GM12878 (cell line): Measurements from ENCODE around the gene TAS2R30. TPM values are rescaled to one million over a fixed set of nuclear protein-coding genes. Genes with fewer than 3 reads are reported as not detected.

Experiments used
- ATAC-seq: fragments of 200-7000 bp; cut with Tn5 transposase; 3 replicates; pipeline ENCODE4 v1.9.1; 2020; ENCODE audit warnings: mild to moderate bottlenecking, moderate library complexity
- BruUV-seq: library from RNA; stranded (reverse); fragments of 400-500 nt; replicated peaks from 2 replicates; lab custom pipeline; 2021; lab: Mats Ljungman, UMichigan
- CTCF ChIA-PET: fragments of 300-600 bp; sonication (Branson Sonifier 250); formaldehyde crosslinking; extraction: SDS; loops from one replicate; lab custom pipeline; 2021; ENCODE audit warnings: inconsistent platforms; lab: Yijun Ruan, JAX
- POLR2A ChIA-PET: fragments of 350-600 bp; formaldehyde crosslinking; extraction: SDS; loops from one replicate; lab custom pipeline; 2021; ENCODE audit warnings: inconsistent platforms; lab: Charles Lee
- RAD21 ChIA-PET: fragments of 300-600 bp; sonication (Branson Sonifier 250); formaldehyde crosslinking; loops from one replicate; lab custom pipeline; 2023; ENCODE audit warnings: antibody characterized with exemption; ENCODE audit not compliant: unreplicated experiment; lab: Charles Lee
- SMC1A ChIA-PET: fragments of 300-600 bp; sonication (Branson Sonifier 250); formaldehyde crosslinking; loops from one replicate; lab custom pipeline; 2023; ENCODE audit not compliant: unreplicated experiment, uncharacterized antibody; lab: Charles Lee
- DNase-seq: peaks from one replicate; pipeline ENCODE4 v3.0.0-alpha.2; 2011; ENCODE audit warnings: low read depth, low spot score
- FAIRE-seq: peaks from 3 replicates; lab custom pipeline; 2011; peaks lifted over from hg19 to GRCh38; lab: Jason Lieb, UNC
- H2AFZ ChIP-seq: 2 replicates; pipeline ENCODE4 v1.6.0; 2011; ENCODE audit warnings: low read depth, low read length, control low read depth; ENCODE audit not compliant: control insufficient read depth
- H3K27ac ChIP-seq: 2 replicates; pipeline ENCODE4 v1.5.1; 2011; ENCODE audit warnings: control low read depth; ENCODE audit not compliant: control insufficient read depth, insufficient read depth
- H3K27me3 ChIP-seq, 2 experiments: replicated peaks in 1 of 2; 2 replicates each; pipeline versions ENCODE4 v1.6.0 to v1.6.1; 2011; ENCODE audit warnings: low read length in 1 of 2; ENCODE audit not compliant: control insufficient read depth in 2 of 2, insufficient read depth in 2 of 2
- H3K36me3 ChIP-seq, 2 experiments: 2 replicates each; pipeline ENCODE4 v1.5.1; 2011; ENCODE audit warnings: low read length in 1 of 2; ENCODE audit not compliant: control insufficient read depth in 2 of 2, insufficient read depth in 2 of 2
- H3K4me1 ChIP-seq: 2 replicates; pipeline ENCODE4 v1.6.1; 2011; ENCODE audit warnings: mild to moderate bottlenecking, low read length, moderate library complexity, mixed read lengths; ENCODE audit not compliant: control insufficient read depth, insufficient read depth
- H3K4me2 ChIP-seq: 2 replicates; pipeline ENCODE4 v1.6.0; 2011; ENCODE audit warnings: control low read depth; ENCODE audit not compliant: control insufficient read depth, insufficient read depth
- H3K4me3 ChIP-seq: fragments of 200-600 bp; sonication (generic); 2 replicates; pipeline ENCODE4 v1.5.1; 2016
- H3K79me2 ChIP-seq: 2 replicates; pipeline ENCODE4 v1.6.0; 2011; ENCODE audit warnings: low read length; ENCODE audit not compliant: control insufficient read depth, insufficient read depth
- H3K9ac ChIP-seq: 2 replicates; pipeline ENCODE4 v1.8.0; 2011; ENCODE audit warnings: low read length, control low read depth, mixed read lengths; ENCODE audit not compliant: control insufficient read depth, insufficient read depth
- H3K9me3 ChIP-seq: replicated peaks from 3 replicates; pipeline ENCODE4 v1.5.1; 2011; ENCODE audit warnings: mild to moderate bottlenecking, low read length; ENCODE audit not compliant: control insufficient read depth, insufficient read depth
- H4K20me1 ChIP-seq: 2 replicates; pipeline ENCODE4 v1.6.0; 2011; ENCODE audit not compliant: control insufficient read depth, insufficient read depth
- ATF7 ChIP-seq: fragments of 450-650 bp; IDR thresholded peaks from 2 replicates; pipeline ENCODE4 v1.6.1; 2016; ENCODE audit warnings: low read depth, mild to moderate bottlenecking
- CHD2 ChIP-seq: IDR thresholded peaks from 2 replicates; pipeline ENCODE4 v1.6.1; 2011; ENCODE audit warnings: low read depth, low read length, improper control_type of control experiment, borderline replicate concordance
- CREM ChIP-seq: IDR thresholded peaks from 2 replicates; pipeline ENCODE4 v1.6.1; 2014; ENCODE audit warnings: antibody characterized with exemption, low read depth
- KDM1A ChIP-seq: fragments of 200-600 bp; sonication (generic); IDR thresholded peaks from 2 replicates; pipeline ENCODE4 v1.6.1; 2016; ENCODE audit warnings: borderline replicate concordance
- WGBS: methylation state at CpG from one replicate; pipeline ENCODE4 v1.1.6; 2016; ENCODE audit warnings: low lambda C conversion rate; ENCODE audit not compliant: insufficient replicate concordance, insufficient coverage; ENCODE audit errors: missing lambda C conversion rate; 5-methylcytosine and 5-hydroxymethylcytosine counted together
- in situ Hi-C: fragments of 300-500 bp; cut with MboI; formaldehyde crosslinking; loops from 9 replicates; pipeline ENCODE4 v1.14.3; 2018; ENCODE audit warnings: mixed read lengths
- intact Hi-C: fragments of 100-400 bp; cut with micrococcal nuclease; formaldehyde crosslinking; loops from one replicate; pipeline ENCODE4 v1.14.2; 2022; ENCODE audit not compliant: unreplicated experiment
- polyA plus RNA-seq, 11 experiments: library from polyadenylated mRNA; depleted of rRNA in 4 of 11; unstranded in 6 of 11; stranded (reverse) in 5 of 11; fragments of >200 nt; fragmentation: Nextera tagmentation in 4 of 11; fragmentation: Illumina TruSeq in 1 of 11; extraction: Ambion mirVana in 4 of 11; extraction: Trizol in 1 of 11; gene quantifications; 1 replicate in 1 of 11; 2 replicates in 10 of 11; pipeline versions ENCODE4 v1.2.1 to v1.2.3, GENCODE V29; 2011 to 2016; ENCODE audit warnings: inconsistent platforms in 2 of 11, missing spikeins in 2 of 11, low read depth in 1 of 11
- total RNA-seq, 4 experiments: library from RNA; depleted of rRNA in 3 of 4; stranded (reverse); fragments of >200 nt in 3 of 4; fragmentation: Illumina TruSeq in 1 of 4; extraction: Trizol in 1 of 4; gene quantifications; 2 replicates each; pipeline versions ENCODE4 v1.2.1 to v1.2.3, GENCODE V29; 2013 to 2021
- TF ChIP-seq, protein P1 (sequence below): fragments of 450-650 bp; IDR thresholded peaks from 2 replicates; pipeline ENCODE4 v1.6.1; 2014; ENCODE audit warnings: mild to moderate bottlenecking
- TF ChIP-seq, protein P2 (sequence below): fragments of 450-650 bp; IDR thresholded peaks from 2 replicates; pipeline ENCODE4 v1.6.1; 2017; ENCODE audit warnings: low read depth, mild to moderate bottlenecking, moderate library complexity

TAS2R30 gene
- total and polyA plus RNA-seq, 10 of the 15 experiments (the other 5 are each of a cell fraction or from before 2014, with no cell fraction given): 0.09 to 5.9 (median 0.54) TPM; not detected in 3

DNA sequence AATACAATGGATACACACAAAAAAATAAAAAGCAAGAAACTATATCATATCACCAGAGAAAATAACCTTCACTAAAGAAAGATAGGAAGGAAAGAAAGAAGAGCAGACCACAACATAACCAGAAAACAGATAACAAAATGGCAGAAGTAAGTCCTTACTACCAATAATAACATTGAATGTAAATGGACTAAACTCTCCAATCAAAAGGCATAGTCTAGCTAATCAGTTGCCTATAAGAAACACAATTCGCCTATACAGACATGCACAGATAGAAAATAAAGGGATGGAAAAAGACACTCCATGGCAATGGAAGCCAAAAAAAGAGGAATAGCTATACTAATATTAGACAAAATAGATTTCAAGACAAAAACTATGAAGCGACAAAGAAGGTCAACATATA, 8.9 kb upstream of the TAS2R30 start:
- 77% methylated on average over 2 of the region's 2 CpGs for WGBS
- no peak for DNase-seq
- POLR2A ChIA-PET: no interaction called here
- no peaks in the 10 kb centered on the region for H3K27me3 ChIP-seq
- H4K20me1 ChIP-seq: no peaks in the 10 kb centered on the region
- in situ Hi-C loops: no loop called here
- H3K9ac ChIP-seq: no peak overlapping the region
- peaks cover 3% of the 10 kb centered on the region for H3K79me2 ChIP-seq
- intact Hi-C loops: no loop called here
- TF ChIP-seq, protein P1, sequence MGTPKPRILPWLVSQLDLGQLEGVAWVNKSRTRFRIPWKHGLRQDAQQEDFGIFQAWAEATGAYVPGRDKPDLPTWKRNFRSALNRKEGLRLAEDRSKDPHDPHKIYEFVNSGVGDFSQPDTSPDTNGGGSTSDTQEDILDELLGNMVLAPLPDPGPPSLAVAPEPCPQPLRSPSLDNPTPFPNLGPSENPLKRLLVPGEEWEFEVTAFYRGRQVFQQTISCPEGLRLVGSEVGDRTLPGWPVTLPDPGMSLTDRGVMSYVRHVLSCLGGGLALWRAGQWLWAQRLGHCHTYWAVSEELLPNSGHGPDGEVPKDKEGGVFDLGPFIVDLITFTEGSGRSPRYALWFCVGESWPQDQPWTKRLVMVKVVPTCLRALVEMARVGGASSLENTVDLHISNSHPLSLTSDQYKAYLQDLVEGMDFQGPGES: no peak
- TF ChIP-seq CREM (no peak), CHD2 (no peak), KDM1A (no peak), ATF7 (no peak)
- TF ChIP-seq, protein P2, sequence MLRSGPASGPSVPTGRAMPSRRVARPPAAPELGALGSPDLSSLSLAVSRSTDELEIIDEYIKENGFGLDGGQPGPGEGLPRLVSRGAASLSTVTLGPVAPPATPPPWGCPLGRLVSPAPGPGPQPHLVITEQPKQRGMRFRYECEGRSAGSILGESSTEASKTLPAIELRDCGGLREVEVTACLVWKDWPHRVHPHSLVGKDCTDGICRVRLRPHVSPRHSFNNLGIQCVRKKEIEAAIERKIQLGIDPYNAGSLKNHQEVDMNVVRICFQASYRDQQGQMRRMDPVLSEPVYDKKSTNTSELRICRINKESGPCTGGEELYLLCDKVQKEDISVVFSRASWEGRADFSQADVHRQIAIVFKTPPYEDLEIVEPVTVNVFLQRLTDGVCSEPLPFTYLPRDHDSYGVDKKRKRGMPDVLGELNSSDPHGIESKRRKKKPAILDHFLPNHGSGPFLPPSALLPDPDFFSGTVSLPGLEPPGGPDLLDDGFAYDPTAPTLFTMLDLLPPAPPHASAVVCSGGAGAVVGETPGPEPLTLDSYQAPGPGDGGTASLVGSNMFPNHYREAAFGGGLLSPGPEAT: no peak
- TF ChIP-seq, all 136 proteins: peak for 0
- ChIA-PET RAD21 (no interaction called here), SMC1A (interaction anchor here (0.7 kb wide), 1 partner anchor 28 kb away, joined by 3 read pairs; the partner anchor contains the start of gene SMIM10L1), CTCF (interaction anchor here (1.0 kb wide), 1 partner anchor 40 kb away, joined by 3 read pairs; no protein-coding TSS in a partner anchor)
- FAIRE-seq (no peak), ATAC-seq (no peak)
- Histone ChIP-seq H3K4me2 (no peak overlapping the region), H3K4me1 (no peaks in the 10 kb centered on the region), H3K27ac (no peak overlapping the region), H3K4me3 (no peak overlapping the region), H2AFZ (no peak overlapping the region), H3K36me3 (no peaks in the 10 kb centered on the region), H3K9me3 (peaks cover 3% of the 10 kb centered on the region; the same call in 2 of the 3 replicates)
- no TSS peak for BruUV-seq
